ENCODE measurements around the gene FAM170A. TPM values are rescaled to one million over a fixed set of nuclear protein-coding genes. Genes with fewer than 3 reads are reported as not detected.

The FAM170A gene, protein sequence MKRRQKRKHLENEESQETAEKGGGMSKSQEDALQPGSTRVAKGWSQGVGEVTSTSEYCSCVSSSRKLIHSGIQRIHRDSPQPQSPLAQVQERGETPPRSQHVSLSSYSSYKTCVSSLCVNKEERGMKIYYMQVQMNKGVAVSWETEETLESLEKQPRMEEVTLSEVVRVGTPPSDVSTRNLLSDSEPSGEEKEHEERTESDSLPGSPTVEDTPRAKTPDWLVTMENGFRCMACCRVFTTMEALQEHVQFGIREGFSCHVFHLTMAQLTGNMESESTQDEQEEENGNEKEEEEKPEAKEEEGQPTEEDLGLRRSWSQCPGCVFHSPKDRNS
- total RNA-seq (not detected), polyA plus RNA-seq (ENCODE audit: insufficient read length in 2 of 2) (not detected)
- long read RNA-seq, donor 1, result 0 reads
- long read RNA-seq, donor 2, result 0 reads
- long read RNA-seq, donor 3, result 0 reads
- long read RNA-seq, donor 4, result 0 reads

DNA sequence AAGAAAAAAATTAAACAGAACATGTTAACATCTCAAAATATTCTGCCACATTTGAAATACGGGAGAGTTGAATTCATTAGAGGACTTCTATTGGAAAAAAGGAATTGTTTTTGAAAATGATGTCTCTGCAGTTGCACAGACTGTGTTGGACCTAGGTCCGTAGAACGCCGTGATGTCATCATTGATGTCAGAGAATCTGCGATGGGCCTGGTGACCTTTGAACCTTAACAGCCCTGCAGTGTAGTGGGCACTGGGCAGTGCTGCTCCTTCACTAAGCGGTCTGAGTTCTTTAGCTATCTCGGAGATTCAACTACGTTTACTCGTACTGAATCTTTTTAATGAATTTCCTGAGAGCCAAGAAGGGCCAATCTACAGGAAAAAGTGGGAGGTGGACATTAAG, at the start of gene FAM170A:
Gene FAM170A (plus strand): TSS at position 220 of the 400 bp plus-strand sequence. CDS start 211 bp downstream, outside the sequence.
- Histone ChIP-seq H3K27me3 (ENCODE audit: control insufficient read depth, insufficient read depth, low read length) (no peaks in the 10 kb centered on the region), H3K36me3 (ENCODE audit: control insufficient read depth, insufficient read depth, low read length) (no peaks in the 10 kb centered on the region), H3K4me1 (ENCODE audit: control insufficient read depth, insufficient read depth, low read length) (no peaks in the 10 kb centered on the region), H3K4me3 (ENCODE audit: low read depth, low read length) (no peak within 1 kb of the TSS), H3K27ac (ENCODE audit: low read depth, low read length) (no peak within 1 kb of the TSS), H3K9me3 (ENCODE audit: control insufficient read depth, insufficient read depth, low read length) (no peaks in the 10 kb centered on the region)
- 98% methylated on average over 6 of the region's 9 CpGs for WGBS (ENCODE audit: insufficient coverage)
- DNase-seq (ENCODE audit: low read depth in 4 of 6, low spot score in 6 of 6), result no peak

DNA sequence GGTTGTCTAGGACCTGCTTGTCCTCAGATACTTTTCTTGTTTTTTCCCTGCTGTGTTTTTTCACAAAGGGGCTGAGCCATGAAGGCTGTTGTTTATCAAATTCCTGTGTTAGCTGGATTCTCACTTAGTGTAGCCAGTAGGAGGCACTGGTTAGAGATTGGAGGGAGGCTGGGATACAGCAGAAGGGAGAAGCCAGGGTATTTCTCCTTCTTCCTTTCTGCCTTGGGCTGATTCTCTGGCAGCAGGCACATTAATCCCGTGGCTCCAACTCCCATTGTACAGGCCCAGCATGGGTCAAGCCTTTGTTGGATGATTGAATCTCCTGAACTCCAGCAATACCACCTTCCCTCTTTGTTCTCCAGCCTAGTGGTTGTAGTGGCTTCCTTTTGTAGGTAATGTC, 46.4 kb upstream of the FAM170A start:
- no peak for DNase-seq (ENCODE audit: low read depth in 4 of 6, low spot score in 6 of 6)
- no peaks in the 10 kb centered on the region for H3K9me3 ChIP-seq (ENCODE audit: control insufficient read depth, insufficient read depth, low read length)
- no peak overlapping the region for H3K4me3 ChIP-seq (ENCODE audit: low read depth, low read length)
- no peaks in the 10 kb centered on the region for H3K27me3 ChIP-seq (ENCODE audit: control insufficient read depth, insufficient read depth, low read length)
- WGBS (ENCODE audit: insufficient coverage), result no CpG with 5 or more reads among the region's 1 CpG
- no peak overlapping the region for H3K27ac ChIP-seq (ENCODE audit: low read depth, low read length)
- no peaks in the 10 kb centered on the region for H3K36me3 ChIP-seq (ENCODE audit: control insufficient read depth, insufficient read depth, low read length)
- H3K4me1 ChIP-seq (ENCODE audit: control insufficient read depth, insufficient read depth, low read length), result no peaks in the 10 kb centered on the region

DNA sequence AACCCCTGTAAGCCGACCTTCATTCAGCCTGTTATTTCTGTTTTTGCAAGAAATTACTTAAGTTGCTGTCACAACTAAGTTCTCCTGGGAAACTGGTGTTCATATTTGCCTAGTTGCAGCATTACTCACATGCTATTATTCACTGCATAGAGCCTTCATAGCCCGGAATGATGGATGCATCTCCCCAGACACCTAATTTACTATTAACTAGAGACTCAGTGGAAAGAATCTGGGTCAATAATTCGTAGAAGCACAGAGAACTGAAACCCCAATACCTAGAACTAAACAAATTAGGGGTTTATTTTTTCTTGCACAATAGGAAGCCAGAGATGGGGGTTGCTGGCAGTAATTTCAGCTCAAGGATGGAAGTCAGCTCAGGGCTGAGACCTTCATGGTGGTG, 45.7 kb upstream of the FAM170A start:
- H3K4me3 ChIP-seq (ENCODE audit: low read depth, low read length), result no peak overlapping the region
- 100% methylated on average over 1 of the region's 3 CpGs for WGBS (ENCODE audit: insufficient coverage)
- no peaks in the 10 kb centered on the region for H3K9me3 ChIP-seq (ENCODE audit: control insufficient read depth, insufficient read depth, low read length)
- no peaks in the 10 kb centered on the region for H3K27me3 ChIP-seq (ENCODE audit: control insufficient read depth, insufficient read depth, low read length)
- no peak overlapping the region for H3K27ac ChIP-seq (ENCODE audit: low read depth, low read length)
- no peak for DNase-seq (ENCODE audit: low read depth in 4 of 6, low spot score in 6 of 6)
- H3K36me3 ChIP-seq (ENCODE audit: control insufficient read depth, insufficient read depth, low read length), result no peaks in the 10 kb centered on the region
- H3K4me1 ChIP-seq (ENCODE audit: control insufficient read depth, insufficient read depth, low read length), result no peaks in the 10 kb centered on the region

DNA sequence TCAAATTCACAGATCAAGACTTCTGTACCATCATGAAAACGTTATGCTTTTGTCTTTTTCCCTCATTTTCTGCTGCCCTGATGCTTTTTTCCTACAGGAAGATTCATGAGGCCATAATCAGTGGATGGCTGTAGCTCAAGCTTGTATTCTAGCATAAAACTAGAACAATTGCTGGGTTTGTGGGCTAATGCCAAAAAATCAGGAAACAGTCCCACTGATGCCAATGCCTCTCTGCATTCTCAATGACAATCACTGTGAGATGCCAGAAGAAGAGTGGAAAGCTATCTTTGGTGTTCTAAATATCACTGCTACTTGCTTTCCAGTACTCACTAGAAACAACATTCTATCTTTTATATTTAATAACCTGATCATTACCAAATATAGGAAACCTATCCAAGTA, 33.3 kb upstream of the FAM170A start:
- Histone ChIP-seq H3K27me3 (ENCODE audit: control insufficient read depth, insufficient read depth, low read length) (no peaks in the 10 kb centered on the region), H3K36me3 (ENCODE audit: control insufficient read depth, insufficient read depth, low read length) (no peaks in the 10 kb centered on the region), H3K4me1 (ENCODE audit: control insufficient read depth, insufficient read depth, low read length) (no peaks in the 10 kb centered on the region), H3K9me3 (ENCODE audit: control insufficient read depth, insufficient read depth, low read length) (no peaks in the 10 kb centered on the region), H3K4me3 (ENCODE audit: low read depth, low read length) (no peak overlapping the region), H3K27ac (ENCODE audit: low read depth, low read length) (no peak overlapping the region)
- peak in 1 of 6 donors; percentile 28 for DNase-seq (ENCODE audit: low read depth in 4 of 6, low spot score in 6 of 6)
- 50% methylated on average over 1 of the region's 1 CpG for WGBS (ENCODE audit: insufficient coverage)

DNA sequence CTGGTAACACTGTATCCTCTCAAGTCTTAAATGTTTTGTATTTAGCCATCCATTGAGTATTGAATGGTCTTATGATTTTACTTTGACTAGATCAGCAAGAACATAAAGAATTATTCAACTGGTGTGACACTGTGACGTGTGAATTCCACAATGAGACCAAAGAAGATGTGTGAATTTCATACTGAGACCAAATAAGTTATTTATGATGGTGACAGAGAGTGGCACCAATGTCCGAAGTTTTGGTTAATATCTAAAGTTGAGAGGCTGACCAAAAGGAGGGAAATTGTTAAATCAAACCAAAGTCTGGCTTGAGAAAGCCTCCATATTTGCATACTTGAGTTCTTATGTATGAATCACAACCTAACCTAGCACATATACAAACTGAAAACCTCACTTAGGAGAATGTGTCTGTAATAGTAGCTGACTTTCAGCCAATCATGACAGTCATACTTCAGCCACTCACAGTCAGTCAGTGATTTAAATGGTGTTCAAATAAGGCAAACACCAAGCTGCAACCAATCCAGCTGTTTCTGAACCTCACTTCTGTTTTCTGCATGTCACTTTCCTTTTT, 31.5 kb upstream of the FAM170A start:
- Histone ChIP-seq H3K27me3 (ENCODE audit: control insufficient read depth, insufficient read depth, low read length) (no peaks in the 10 kb centered on the region), H3K4me1 (ENCODE audit: control insufficient read depth, insufficient read depth, low read length) (no peaks in the 10 kb centered on the region), H3K27ac (ENCODE audit: low read depth, low read length) (no peak overlapping the region), H3K4me3 (ENCODE audit: low read depth, low read length) (no peak overlapping the region), H3K36me3 (ENCODE audit: control insufficient read depth, insufficient read depth, low read length) (no peaks in the 10 kb centered on the region), H3K9me3 (ENCODE audit: control insufficient read depth, insufficient read depth, low read length) (no peaks in the 10 kb centered on the region)
- no peak for DNase-seq (ENCODE audit: low read depth in 4 of 6, low spot score in 6 of 6)
- 93% methylated on average over 2 of the region's 2 CpGs for WGBS (ENCODE audit: insufficient coverage)

DNA sequence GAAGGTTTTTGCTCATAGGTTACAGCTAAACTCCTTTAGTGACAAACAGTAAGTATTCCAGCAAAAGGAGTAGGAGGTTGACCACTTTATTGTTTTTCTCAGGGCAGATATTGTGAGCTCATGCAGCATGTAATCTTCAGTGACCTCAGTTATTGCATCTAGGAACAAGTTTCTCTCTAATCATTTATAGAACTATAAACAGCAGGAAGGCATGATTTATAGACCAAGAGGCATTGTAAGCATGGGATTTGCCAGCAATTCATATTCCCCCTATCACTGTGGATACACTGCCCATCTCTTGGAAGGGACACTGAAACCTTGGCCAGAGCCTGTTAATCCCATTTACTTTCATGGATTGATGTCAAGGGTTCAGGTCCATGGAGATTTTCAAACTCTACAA, 15.4 kb upstream of the FAM170A start:
- Histone ChIP-seq H3K4me3 (ENCODE audit: low read depth, low read length) (no peak overlapping the region), H3K9me3 (ENCODE audit: control insufficient read depth, insufficient read depth, low read length) (no peaks in the 10 kb centered on the region), H3K27me3 (ENCODE audit: control insufficient read depth, insufficient read depth, low read length) (no peaks in the 10 kb centered on the region), H3K4me1 (ENCODE audit: control insufficient read depth, insufficient read depth, low read length) (no peaks in the 10 kb centered on the region), H3K36me3 (ENCODE audit: control insufficient read depth, insufficient read depth, low read length) (no peaks in the 10 kb centered on the region), H3K27ac (ENCODE audit: low read depth, low read length) (no peak overlapping the region)
- DNase-seq (ENCODE audit: low read depth in 4 of 6, low spot score in 6 of 6), result no peak

DNA sequence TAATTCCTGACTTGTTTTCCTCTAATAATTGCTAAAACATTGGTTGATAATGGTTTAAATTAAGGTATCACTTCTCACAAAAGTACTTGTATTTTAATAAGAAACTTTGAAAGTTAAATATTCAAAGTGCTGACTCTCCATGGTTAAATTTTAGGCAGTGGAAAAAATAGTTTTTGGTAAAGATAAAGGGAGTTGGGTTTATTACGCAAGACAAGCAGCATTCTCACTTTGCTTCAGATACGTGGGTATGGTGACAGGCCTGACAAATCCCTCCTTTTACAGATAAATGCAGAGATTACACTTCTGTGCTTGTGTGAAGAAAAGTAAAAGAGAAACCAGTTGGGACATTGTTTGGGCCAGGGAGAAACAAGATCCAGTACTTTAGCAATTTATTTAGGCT, 14.5 kb upstream of the FAM170A start:
- H3K27ac ChIP-seq (ENCODE audit: low read depth, low read length), result no peak overlapping the region
- H3K9me3 ChIP-seq (ENCODE audit: control insufficient read depth, insufficient read depth, low read length), result no peaks in the 10 kb centered on the region
- no CpG with 5 or more reads among the region's 2 CpGs for WGBS (ENCODE audit: insufficient coverage)
- H3K4me1 ChIP-seq (ENCODE audit: control insufficient read depth, insufficient read depth, low read length), result no peaks in the 10 kb centered on the region
- H3K27me3 ChIP-seq (ENCODE audit: control insufficient read depth, insufficient read depth, low read length), result no peaks in the 10 kb centered on the region
- no peak for DNase-seq (ENCODE audit: low read depth in 4 of 6, low spot score in 6 of 6)
- no peaks in the 10 kb centered on the region for H3K36me3 ChIP-seq (ENCODE audit: control insufficient read depth, insufficient read depth, low read length)
- H3K4me3 ChIP-seq (ENCODE audit: low read depth, low read length), result no peak overlapping the region

DNA sequence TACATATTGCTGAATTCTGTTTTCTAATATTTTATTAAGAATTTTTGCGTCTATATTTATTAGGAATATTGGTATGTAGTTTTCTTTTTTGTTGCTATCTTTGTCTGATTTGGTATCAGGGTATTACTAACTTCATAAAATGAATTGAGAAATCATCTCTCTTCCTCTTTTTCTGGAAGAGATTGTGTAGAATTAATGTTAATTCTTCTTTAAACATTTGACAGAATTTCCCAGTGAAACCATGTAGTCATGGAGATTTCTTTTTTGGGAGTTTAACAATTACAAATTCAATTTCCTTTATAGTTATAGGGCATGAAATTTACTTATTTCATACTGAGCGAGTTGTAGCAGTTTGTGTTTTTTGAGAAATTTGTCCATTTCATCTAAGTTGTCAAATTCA, 3.3 kb upstream of the FAM170A start:
- Histone ChIP-seq H3K27me3 (ENCODE audit: control insufficient read depth, insufficient read depth, low read length) (no peaks in the 10 kb centered on the region), H3K4me1 (ENCODE audit: control insufficient read depth, insufficient read depth, low read length) (no peaks in the 10 kb centered on the region), H3K36me3 (ENCODE audit: control insufficient read depth, insufficient read depth, low read length) (no peaks in the 10 kb centered on the region), H3K9me3 (ENCODE audit: control insufficient read depth, insufficient read depth, low read length) (peaks cover 1% of the 10 kb centered on the region), H3K27ac (ENCODE audit: low read depth, low read length) (no peak overlapping the region), H3K4me3 (ENCODE audit: low read depth, low read length) (no peak overlapping the region)
- WGBS (ENCODE audit: insufficient coverage), result no CpG with 5 or more reads among the region's 2 CpGs
- no peak for DNase-seq (ENCODE audit: low read depth in 4 of 6, low spot score in 6 of 6)

DNA sequence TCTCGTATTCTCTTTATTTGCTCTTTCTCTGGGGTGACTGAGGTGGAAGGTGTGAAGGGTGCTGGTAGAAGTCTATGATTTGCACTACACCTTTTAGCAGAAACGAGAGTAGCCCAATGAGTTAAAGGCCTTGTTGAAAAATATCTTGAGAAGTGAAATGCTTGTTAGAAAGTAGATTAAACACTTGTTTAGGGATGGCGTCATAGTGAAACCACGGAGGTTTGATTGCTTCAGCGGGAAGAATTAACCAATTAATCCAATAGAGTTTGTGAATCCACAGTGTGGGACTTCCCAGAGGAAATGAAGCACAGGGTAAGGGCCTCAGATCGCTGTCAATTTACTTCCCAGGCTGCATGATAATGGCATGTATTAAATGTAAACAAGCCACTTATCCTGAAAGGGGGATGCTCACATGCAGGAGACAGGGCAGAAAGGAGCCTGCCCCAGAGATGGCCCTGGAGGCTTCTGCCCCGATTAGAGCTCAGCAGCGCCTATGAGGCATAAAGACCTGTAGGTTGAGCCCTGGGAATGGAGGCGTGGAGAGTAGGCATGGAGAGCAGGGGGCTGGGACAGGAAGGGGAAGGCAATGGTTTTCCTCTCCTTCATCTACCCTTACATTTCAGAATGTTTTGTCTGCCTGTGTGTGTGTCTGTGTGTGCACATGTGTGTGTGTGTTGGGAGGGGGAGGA, 1.5 kb downstream of the FAM170A start:
- H3K27me3 ChIP-seq (ENCODE audit: control insufficient read depth, insufficient read depth, low read length), result no peaks in the 10 kb centered on the region
- no peak overlapping the region for H3K27ac ChIP-seq (ENCODE audit: low read depth, low read length)
- no peaks in the 10 kb centered on the region for H3K36me3 ChIP-seq (ENCODE audit: control insufficient read depth, insufficient read depth, low read length)
- 87% methylated on average over 3 of the region's 9 CpGs for WGBS (ENCODE audit: insufficient coverage)
- H3K9me3 ChIP-seq (ENCODE audit: control insufficient read depth, insufficient read depth, low read length), result no peaks in the 10 kb centered on the region
- peak in 1 of 6 donors; percentile 9 for DNase-seq (ENCODE audit: low read depth in 4 of 6, low spot score in 6 of 6)
- no peak overlapping the region for H3K4me3 ChIP-seq (ENCODE audit: low read depth, low read length)
- H3K4me1 ChIP-seq (ENCODE audit: control insufficient read depth, insufficient read depth, low read length), result no peaks in the 10 kb centered on the region
